Fibroblast of lung (primary cell): ENCODE data around the gene ELMO1. TPM values are rescaled to one million over a fixed set of nuclear protein-coding genes. Genes with fewer than 3 reads are reported as not detected.

Source experiments
- DNase-seq, 2 donors: peaks; one replicate each; pipeline versions ENCODE4 v3.0.0 to v3.0.0-alpha.2; 2010; ENCODE audit warnings: low read depth in 2 of 2
- H2AFZ ChIP-seq: 2 replicates; pipeline ENCODE4 v1.5.1; 2012; ENCODE audit warnings: low read length, control low read depth, inconsistent platforms
- H3K27ac ChIP-seq: 2 replicates; pipeline ENCODE4 v1.5.1; 2011; ENCODE audit warnings: low read length, control low read depth; ENCODE audit not compliant: insufficient read depth
- H3K27me3 ChIP-seq: 2 replicates; pipeline ENCODE4 v1.5.1; 2011; ENCODE audit warnings: mild to moderate bottlenecking, low read length; ENCODE audit not compliant: control insufficient read depth, insufficient read depth
- H3K36me3 ChIP-seq: 2 replicates; pipeline ENCODE4 v1.5.1; 2011; ENCODE audit warnings: low read length; ENCODE audit not compliant: control insufficient read depth, insufficient read depth
- H3K4me1 ChIP-seq: 2 replicates; pipeline ENCODE4 v1.5.1; 2011; ENCODE audit warnings: low read length; ENCODE audit not compliant: control insufficient read depth, insufficient read depth; ENCODE audit errors: extremely low read depth
- H3K4me2 ChIP-seq: 2 replicates; pipeline ENCODE4 v1.5.1; 2011; ENCODE audit warnings: low read length, control low read depth; ENCODE audit not compliant: insufficient read depth; ENCODE audit errors: extremely low read depth
- H3K4me3 ChIP-seq, 4 experiments: fragments of 200-600 bp in 1 of 4; sonication (generic) in 1 of 4; replicated peaks in 1 of 4; 2 replicates each; pipeline ENCODE4 v1.5.1; 2011 to 2016; ENCODE audit warnings: low read length in 4 of 4, low read depth in 3 of 4, mild to moderate bottlenecking in 3 of 4, control low read depth in 2 of 4, inconsistent platforms in 1 of 4, mixed read lengths in 1 of 4; ENCODE audit not compliant: insufficient read depth in 1 of 4; ENCODE audit errors: control extremely low read depth in 1 of 4
- H3K79me2 ChIP-seq: 2 replicates; pipeline ENCODE4 v1.5.1; 2012; ENCODE audit warnings: mild to moderate bottlenecking, low read length, inconsistent platforms; ENCODE audit not compliant: control insufficient read depth, insufficient read depth
- H3K9ac ChIP-seq: 2 replicates; pipeline ENCODE4 v1.5.1; 2011; ENCODE audit warnings: mild to moderate bottlenecking, low read length, control low read depth; ENCODE audit not compliant: insufficient read depth
- H3K9me3 ChIP-seq: 2 replicates; pipeline ENCODE4 v1.5.1; 2012; ENCODE audit warnings: low read depth, low read length; ENCODE audit not compliant: control insufficient read depth, insufficient read depth
- H4K20me1 ChIP-seq: 2 replicates; pipeline ENCODE4 v1.5.1; 2011; ENCODE audit warnings: low read length; ENCODE audit not compliant: control insufficient read depth, insufficient read depth; ENCODE audit errors: extremely low read depth
- EZH2 ChIP-seq: IDR thresholded peaks from 2 replicates; pipeline ENCODE4 v1.5.1; 2012; ENCODE audit warnings: low read length, control low read depth, mild to moderate bottlenecking; ENCODE audit errors: missing control alignments
- polyA plus RNA-seq, 2 donors: library from polyadenylated mRNA; depleted of rRNA in 1 of 2; stranded (reverse) in 1 of 2; unstranded in 1 of 2; fragments of >200 nt; gene quantifications; 2 replicates each; pipeline ENCODE4 v1.2.1, GENCODE V29; 2011 to 2012; ENCODE audit warnings: missing spikeins in 1 of 2
- total RNA-seq: library from RNA; depleted of rRNA; stranded (reverse); fragments of >200 nt; gene quantifications from 2 replicates; pipeline ENCODE4 v1.2.1, GENCODE V29; 2014
- TF ChIP-seq, protein P1 (sequence below), 2 donors: IDR thresholded peaks in 1 of 2; conservative IDR thresholded peaks in 1 of 2; 1 replicate in 1 of 2; 2 replicates in 1 of 2; pipeline ENCODE4 v1.5.1; 2011 to 2012; ENCODE audit warnings: low read length in 2 of 2, control low read depth in 1 of 2, inconsistent platforms in 1 of 2, low read depth in 1 of 2, mild to moderate bottlenecking in 1 of 2

Gene ELMO1
- total and polyA plus RNA-seq, 2 donors (not counting 1 experiment from before 2014, with no cell fraction given) = 0.50 TPM; not detected in 1

DNA sequence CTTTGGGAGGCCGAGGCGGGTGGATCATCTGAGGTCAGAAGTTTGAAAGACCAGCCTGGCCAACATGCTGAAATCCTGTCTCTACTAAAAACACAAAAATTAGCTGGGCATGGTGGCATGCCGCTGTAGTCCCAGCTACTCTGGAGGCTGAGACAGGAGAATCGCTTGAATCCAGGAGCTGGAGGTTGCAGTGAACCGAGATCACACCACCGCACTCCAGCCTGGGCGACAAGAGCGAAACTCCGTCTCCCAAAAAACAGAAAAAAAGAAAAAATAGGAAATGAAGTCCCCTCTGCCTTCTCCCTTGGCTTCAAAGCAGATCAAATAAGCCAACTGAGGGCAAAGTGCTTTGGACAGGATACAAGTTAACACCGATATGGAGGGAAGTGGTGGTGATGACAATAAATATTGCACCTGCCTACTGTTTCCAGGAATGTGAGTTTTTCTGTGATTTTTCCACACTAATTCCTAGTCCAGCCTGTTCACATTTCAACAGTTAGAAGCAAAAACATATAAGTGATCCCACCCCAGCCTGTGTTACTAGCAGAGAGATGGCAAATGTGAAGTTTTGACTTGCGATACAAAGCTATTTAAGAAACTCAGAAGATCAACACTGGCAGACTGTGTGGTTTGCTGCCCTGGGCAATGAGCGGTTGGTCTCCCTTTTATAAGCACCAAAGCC is 433.2 kb downstream of the ELMO1 start:
- Histone ChIP-seq H3K9ac (no peak overlapping the region), H3K36me3 (no peaks in the 10 kb centered on the region), H3K79me2 (no peaks in the 10 kb centered on the region), H4K20me1 (no peaks in the 10 kb centered on the region), H3K27me3 (no peaks in the 10 kb centered on the region), H3K4me2 (no peak overlapping the region), H3K4me3 (no peak overlapping the region), H2AFZ (no peak overlapping the region), H3K9me3 (no peaks in the 10 kb centered on the region), H3K27ac (no peak overlapping the region), H3K4me1 (no peaks in the 10 kb centered on the region)
- TF ChIP-seq, protein P1, sequence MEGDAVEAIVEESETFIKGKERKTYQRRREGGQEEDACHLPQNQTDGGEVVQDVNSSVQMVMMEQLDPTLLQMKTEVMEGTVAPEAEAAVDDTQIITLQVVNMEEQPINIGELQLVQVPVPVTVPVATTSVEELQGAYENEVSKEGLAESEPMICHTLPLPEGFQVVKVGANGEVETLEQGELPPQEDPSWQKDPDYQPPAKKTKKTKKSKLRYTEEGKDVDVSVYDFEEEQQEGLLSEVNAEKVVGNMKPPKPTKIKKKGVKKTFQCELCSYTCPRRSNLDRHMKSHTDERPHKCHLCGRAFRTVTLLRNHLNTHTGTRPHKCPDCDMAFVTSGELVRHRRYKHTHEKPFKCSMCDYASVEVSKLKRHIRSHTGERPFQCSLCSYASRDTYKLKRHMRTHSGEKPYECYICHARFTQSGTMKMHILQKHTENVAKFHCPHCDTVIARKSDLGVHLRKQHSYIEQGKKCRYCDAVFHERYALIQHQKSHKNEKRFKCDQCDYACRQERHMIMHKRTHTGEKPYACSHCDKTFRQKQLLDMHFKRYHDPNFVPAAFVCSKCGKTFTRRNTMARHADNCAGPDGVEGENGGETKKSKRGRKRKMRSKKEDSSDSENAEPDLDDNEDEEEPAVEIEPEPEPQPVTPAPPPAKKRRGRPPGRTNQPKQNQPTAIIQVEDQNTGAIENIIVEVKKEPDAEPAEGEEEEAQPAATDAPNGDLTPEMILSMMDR (conservative IDR thresholded peaks at IDR 0.05 in 1 of 2, IDR thresholded peaks at IDR 0.05 in 1 of 2; ENCODE audit: low read depth in 1 of 2, low read length in 2 of 2) = no peak
- TF ChIP-seq EZH2 = no peak
- DNase-seq = no peak

DNA sequence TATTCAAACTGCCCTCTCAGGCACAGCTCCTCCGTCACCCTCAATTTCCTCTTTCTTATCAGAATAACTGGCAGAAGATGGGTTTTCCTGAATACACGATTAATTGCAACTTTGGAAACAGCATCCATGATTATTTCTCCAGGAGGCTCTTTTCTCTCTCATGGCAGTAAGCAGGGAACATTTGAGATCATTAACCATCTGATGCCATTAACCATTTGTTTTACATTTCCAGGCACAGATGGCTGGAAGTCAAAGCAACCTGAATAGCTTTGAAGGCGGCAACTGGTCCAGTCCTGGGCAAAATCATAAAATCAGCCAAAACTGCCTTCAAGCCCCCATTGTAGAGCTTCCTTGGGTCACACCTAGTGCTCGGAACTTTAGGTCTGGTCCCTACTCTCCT is 434.9 kb downstream of the ELMO1 start:
- H2AFZ ChIP-seq = no peak overlapping the region
- DNase-seq = no peak
- no peaks in the 10 kb centered on the region for H3K79me2 ChIP-seq
- H3K27ac ChIP-seq = no peak overlapping the region
- no peak overlapping the region for H3K4me3 ChIP-seq
- TF ChIP-seq, protein P1 (conservative IDR thresholded peaks at IDR 0.05 in 1 of 2, IDR thresholded peaks at IDR 0.05 in 1 of 2; ENCODE audit: low read depth in 1 of 2, low read length in 2 of 2) = no peak
- TF ChIP-seq EZH2 = no peak
- no peak overlapping the region for H3K9ac ChIP-seq
- no peaks in the 10 kb centered on the region for H4K20me1 ChIP-seq
- no peaks in the 10 kb centered on the region for H3K9me3 ChIP-seq
- H3K4me1 ChIP-seq = no peaks in the 10 kb centered on the region
- no peaks in the 10 kb centered on the region for H3K36me3 ChIP-seq
- H3K27me3 ChIP-seq = no peaks in the 10 kb centered on the region
- H3K4me2 ChIP-seq = no peak overlapping the region

DNA sequence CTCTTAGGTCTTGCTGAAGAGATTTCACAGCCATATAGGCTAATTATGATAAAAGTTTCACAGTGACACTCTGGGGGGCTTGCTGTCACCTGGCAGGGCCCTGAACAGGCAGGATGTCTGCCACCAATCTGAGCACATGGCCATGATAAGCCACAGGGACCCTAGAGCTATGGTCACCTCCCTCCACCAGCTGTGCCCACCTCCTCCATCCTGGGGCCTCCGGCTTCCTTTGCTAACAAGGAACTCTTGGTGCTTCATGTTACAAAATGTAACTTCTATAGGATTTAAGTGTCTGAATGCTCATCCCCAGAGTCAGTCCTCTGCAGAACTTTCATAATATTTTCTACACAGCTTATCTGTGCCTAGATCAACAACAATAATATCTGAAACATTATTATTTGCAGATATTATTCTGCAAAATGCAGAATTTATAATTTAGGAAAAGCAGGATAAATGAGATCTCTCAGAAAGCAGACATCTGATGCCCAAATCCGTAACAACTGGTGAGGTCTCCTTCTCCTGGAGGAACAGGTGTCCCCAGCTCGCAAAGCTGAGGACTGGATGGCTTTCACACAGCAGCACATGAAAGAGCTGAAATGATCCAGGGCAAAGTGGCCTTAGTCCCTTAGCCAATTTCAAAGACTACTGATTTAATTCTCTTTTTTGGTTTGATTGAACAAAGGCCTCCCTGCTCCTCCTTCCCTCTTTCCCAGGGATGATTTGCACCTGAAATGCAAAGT is 437.3 kb downstream of the ELMO1 start:
- H3K27ac ChIP-seq = no peak overlapping the region
- no peak overlapping the region for H3K4me2 ChIP-seq
- no peaks in the 10 kb centered on the region for H3K36me3 ChIP-seq
- H3K9me3 ChIP-seq = no peaks in the 10 kb centered on the region
- TF ChIP-seq EZH2 = no peak
- TF ChIP-seq, protein P1 (conservative IDR thresholded peaks at IDR 0.05 in 1 of 2, IDR thresholded peaks at IDR 0.05 in 1 of 2; ENCODE audit: low read depth in 1 of 2, low read length in 2 of 2) = no peak
- no peaks in the 10 kb centered on the region for H3K27me3 ChIP-seq
- no peaks in the 10 kb centered on the region for H4K20me1 ChIP-seq
- H3K4me1 ChIP-seq = no peaks in the 10 kb centered on the region
- no peak overlapping the region for H3K9ac ChIP-seq
- no peak overlapping the region for H2AFZ ChIP-seq
- no peaks in the 10 kb centered on the region for H3K79me2 ChIP-seq
- DNase-seq = no peak
- no peak overlapping the region for H3K4me3 ChIP-seq
